NB4 (cell line): ENCODE data around the gene INMT.
"Not testable (repeated sequence)": the region's sequence is repeated elsewhere in the genome, so short reads cannot be mapped to it uniquely, and the experiment has no call there.

Experiments
- CTCF ChIP-seq: IDR thresholded peaks from one replicate; pipeline ENCODE4 v1.5.1; 2012; ENCODE audit warnings: low read depth, low read length
- MAX ChIP-seq: IDR thresholded peaks from 2 replicates; pipeline ENCODE4 v1.6.1; 2011; ENCODE audit warnings: low read depth, low read length
- MYC ChIP-seq: IDR thresholded peaks from 2 replicates; pipeline ENCODE4 v1.6.1; 2011; ENCODE audit warnings: low read depth, low read length
- POLR2A ChIP-seq: IDR thresholded peaks from 2 replicates; pipeline ENCODE4 v1.6.1; 2011; ENCODE audit warnings: mild to moderate bottlenecking; ENCODE audit not compliant: insufficient read length; ENCODE audit errors: extremely low read depth

- not testable (repeated sequence) for TF ChIP-seq CTCF, POLR2A, MAX, MYC
Observed at GRCh38 chr7:30719434-30719833, 32.5 kb upstream of the INMT start.
